ENCODE results near the gene FLNA. TPM values are rescaled to one million over a fixed set of nuclear protein-coding genes. Genes with fewer than 3 reads are reported as not detected.
"Not testable (repeated sequence)": the region's sequence is repeated elsewhere in the genome, so short reads cannot be mapped to it uniquely, and the experiment has no call there.

The FLNA gene
- total and polyA plus RNA-seq, 3 donors from 2014 or later = 400 to 532 (median 474) TPM

- Histone ChIP-seq H3K27me3 (no peaks in the 10 kb centered on the region), H3K27ac (peak overlapping the region; percentile 91 to 95), H3K4me1 (no peaks in the 10 kb centered on the region), H3K4me3 (peak overlapping the region in 1 of 2 donors; percentile 86), H3K9me3 (no peaks in the 10 kb centered on the region), H3K36me3 (ENCODE audit: low read depth, missing control alignments) (no peaks in the 10 kb centered on the region)
- no peak for DNase-seq
- no peak for TF ChIP-seq POLR2A (IDR thresholded peaks at IDR 0.05)
- TF ChIP-seq CTCF (IDR thresholded peaks at IDR 0.05) = no peak
- intact Hi-C loops (cut with DNase I; ENCODE audit: low total_unique reads) = no loop called here
- WGBS, 2 donors = 38 to 53% methylated on average over 5 to 14 of the region's 14 CpGs
These were observed 25.3 kb upstream of the FLNA start for GRCh38 chrX:154399527-154400368.

GRCh38 chrX:154398668-154399526 is 24.5 kb upstream of the FLNA start:
- Histone ChIP-seq H3K36me3 (ENCODE audit: low read depth, missing control alignments) (no peaks in the 10 kb centered on the region), H3K27ac (peak overlapping the region; percentile 91 to 95), H3K4me3 (peak overlapping the region; percentile 74 to 86), H3K4me1 (no peaks in the 10 kb centered on the region), H3K27me3 (no peaks in the 10 kb centered on the region), H3K9me3 (no peaks in the 10 kb centered on the region)
- 1 to 2% methylated on average over 34 to 46 of the region's 49 CpGs for WGBS, 2 donors
- DNase-seq = peak; percentile 87
- TF ChIP-seq CTCF (IDR thresholded peaks at IDR 0.05) = peak; percentile 64 to 92 (median 85)
- TF ChIP-seq POLR2A (IDR thresholded peaks at IDR 0.05) = no peak
- intact Hi-C loops (cut with DNase I; ENCODE audit: low total_unique reads) = no loop called here

GRCh38 chrX:154397888-154398667 is 23.6 kb upstream of the FLNA start, which contains the start of gene RPL10:
RPL10 (plus strand) TSS chrX:154398377; CDS start chrX:154398520, 143 bp downstream.
- 0% methylated on average over 14 to 19 of the region's 69 CpGs for WGBS, 2 donors
- Histone ChIP-seq H3K4me3 (peak within 1 kb of the TSS; percentile 74 to 86), H3K4me1 (no peaks in the 10 kb centered on the region), H3K36me3 (ENCODE audit: low read depth, missing control alignments) (no peaks in the 10 kb centered on the region), H3K27ac (peak within 1 kb of the TSS; percentile 91 to 95), H3K27me3 (no peaks in the 10 kb centered on the region), H3K9me3 (no peaks in the 10 kb centered on the region)
- DNase-seq = peak; percentile 94
- TF ChIP-seq CTCF (IDR thresholded peaks at IDR 0.05) (no peak), POLR2A (IDR thresholded peaks at IDR 0.05) (peak; percentile 23)
- intact Hi-C loops (cut with DNase I; ENCODE audit: low total_unique reads) = no loop called here

GRCh38 chrX:154396973-154397887 is 22.8 kb upstream of the FLNA start:
- Histone ChIP-seq H3K9me3 (no peaks in the 10 kb centered on the region), H3K27me3 (no peaks in the 10 kb centered on the region), H3K4me3 (peak overlapping the region; percentile 74 to 86), H3K27ac (peak overlapping the region; percentile 91 to 95), H3K4me1 (no peaks in the 10 kb centered on the region), H3K36me3 (ENCODE audit: low read depth, missing control alignments) (no peaks in the 10 kb centered on the region)
- no peak for TF ChIP-seq CTCF (IDR thresholded peaks at IDR 0.05)
- no peak for TF ChIP-seq POLR2A (IDR thresholded peaks at IDR 0.05)
- WGBS, 2 donors = 13 to 56% methylated on average over 3 to 31 of the region's 53 CpGs
- intact Hi-C loops (cut with DNase I; ENCODE audit: low total_unique reads) = no loop called here
- peak; percentile 55 for DNase-seq

GRCh38 chrX:154396363-154396762 is 21.9 kb upstream of the FLNA start:
- H3K36me3 ChIP-seq (ENCODE audit: low read depth, missing control alignments); H3K4me1 ChIP-seq; H3K9me3 ChIP-seq; H3K4me3 ChIP-seq; DNase-seq; intact Hi-C loops (cut with DNase I; ENCODE audit: low total_unique reads); H3K27me3 ChIP-seq; H3K27ac ChIP-seq: not testable (repeated sequence)
- WGBS, 2 donors = 77 to 85% methylated on average over 9 to 17 of the region's 17 CpGs

All from testis (tissue), 3 donors.